H54 (cell line): ENCODE results near the gene IL2RA.

ENCODE experiments used
- DNase-seq: peaks from one replicate; pipeline ENCODE4 v3.0.0; 2011; ENCODE audit warnings: low spot score, mixed read lengths; ENCODE audit not compliant: insufficient read length
- FAIRE-seq: peaks from 3 replicates; lab custom pipeline; 2011; peaks lifted over from hg19 to GRCh38; lab: Jason Lieb, UNC
- POLR2A ChIP-seq: IDR thresholded peaks from 2 replicates; pipeline ENCODE4 v1.6.1; 2011; ENCODE audit warnings: low read depth, mild to moderate bottlenecking, low read length

The IL2RA gene

GRCh38 chr10:6091630-6092029 lies 29.5 kb upstream of the IL2RA start:
- DNase-seq (no peak), FAIRE-seq (no peak)
- no peak for TF ChIP-seq POLR2A

DNA sequence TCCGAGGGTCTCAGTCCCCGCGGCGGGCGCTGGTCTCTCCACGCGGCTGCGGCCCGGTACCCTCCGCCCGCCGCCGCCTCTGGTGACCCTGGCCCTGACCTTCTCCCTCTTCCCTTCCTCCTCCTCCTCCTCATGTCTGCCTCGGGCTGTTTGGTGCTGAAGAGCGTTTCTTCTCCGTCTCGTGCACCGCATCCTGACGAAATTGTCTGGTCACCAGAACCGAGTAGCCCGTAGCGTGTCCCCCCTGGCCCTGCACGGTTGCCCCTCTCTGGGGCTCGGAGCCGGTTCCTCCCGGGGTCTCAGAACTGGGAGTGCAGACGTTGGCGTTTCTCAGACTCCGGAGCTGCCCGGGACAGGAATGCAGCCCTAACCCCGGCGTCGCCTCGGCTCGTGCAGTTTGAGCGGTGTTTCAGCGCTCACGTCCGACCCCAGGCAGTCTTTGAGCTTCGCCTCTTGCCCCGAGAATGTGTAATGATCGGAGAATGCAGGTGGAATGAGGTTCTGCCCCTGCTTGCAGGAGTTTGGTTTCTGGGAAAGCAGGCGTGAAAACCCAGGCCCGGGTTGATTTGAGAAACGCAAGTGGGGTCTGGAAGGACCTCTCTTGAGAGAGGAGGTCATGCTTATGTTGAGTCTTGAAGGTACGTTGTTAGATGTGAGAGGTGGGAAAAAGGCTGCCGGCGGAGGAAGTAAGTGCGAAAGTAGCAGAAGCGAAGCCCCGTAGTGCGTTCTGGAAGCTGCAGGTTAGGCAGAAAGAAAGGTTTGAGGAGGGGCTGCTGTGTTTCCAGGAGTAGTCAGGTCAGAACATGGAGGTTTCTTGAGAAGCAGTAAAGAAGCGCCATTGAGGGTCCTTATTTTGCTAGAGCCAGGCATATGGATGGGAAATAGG lies 27.4 kb upstream of the IL2RA start:
- DNase-seq (peak; percentile 5), FAIRE-seq (no peak)
- no peak for TF ChIP-seq POLR2A

GRCh38 chr10:6088721-6089333 lies 26.7 kb upstream of the IL2RA start, which contains the start of gene RBM17:
Gene RBM17 (plus strand): TSS chr10:6089034. CDS start chr10:6097066, 8,032 bp downstream.
- FAIRE-seq, result peak; percentile 36
- peak; percentile 70 for DNase-seq
- peak; percentile 66 for TF ChIP-seq POLR2A

GRCh38 chr10:6086375-6087233 lies 24.4 kb upstream of the IL2RA start:
- FAIRE-seq (no peak), DNase-seq (peak; percentile 55)
- TF ChIP-seq POLR2A, result no peak

DNA sequence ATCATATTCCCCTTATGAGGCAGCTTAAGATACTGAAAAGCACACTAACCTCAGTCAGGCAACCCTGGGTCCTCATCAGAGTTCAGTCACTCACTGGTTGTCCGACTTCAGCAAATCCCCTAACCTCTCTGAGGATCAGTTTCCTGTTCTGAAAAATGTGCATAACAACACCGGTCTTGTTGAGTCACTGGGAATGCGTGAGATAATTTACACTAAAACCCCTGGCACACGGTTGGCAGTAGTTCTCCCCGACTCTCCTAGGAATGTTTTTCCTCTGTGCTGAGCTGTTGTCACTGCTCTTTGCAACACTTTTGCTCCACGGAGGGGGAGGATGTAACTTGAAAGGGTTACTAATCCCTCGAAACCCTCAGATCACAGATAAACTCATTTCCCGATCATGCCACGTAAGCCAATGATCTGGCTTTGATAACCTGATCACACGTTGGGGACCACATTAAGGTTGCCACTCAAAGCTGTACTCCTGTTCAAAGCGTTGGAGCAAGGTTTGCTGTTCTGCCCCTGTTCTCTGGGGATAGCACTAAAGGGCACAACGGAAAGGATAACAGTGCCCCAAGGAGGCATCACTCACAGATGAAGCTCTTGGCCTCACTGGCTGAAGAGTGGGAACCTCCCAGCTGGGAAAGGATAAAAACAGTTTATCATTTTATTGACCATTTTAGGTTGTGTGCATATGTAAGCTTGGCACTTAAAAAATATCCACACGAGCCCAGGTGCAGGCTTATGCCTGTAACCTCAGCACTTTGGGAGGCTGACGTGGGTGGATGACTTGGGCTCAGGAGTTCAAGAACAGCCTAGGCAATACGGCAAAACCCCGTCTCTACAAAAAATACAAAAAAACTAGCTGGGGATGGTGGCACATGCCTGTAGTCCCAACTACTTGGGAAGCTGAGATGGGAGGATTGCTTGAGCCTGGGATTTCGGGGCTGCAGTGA lies 21.6 kb upstream of the IL2RA start:
- no peak for TF ChIP-seq POLR2A
- FAIRE-seq, result no peak

DNA sequence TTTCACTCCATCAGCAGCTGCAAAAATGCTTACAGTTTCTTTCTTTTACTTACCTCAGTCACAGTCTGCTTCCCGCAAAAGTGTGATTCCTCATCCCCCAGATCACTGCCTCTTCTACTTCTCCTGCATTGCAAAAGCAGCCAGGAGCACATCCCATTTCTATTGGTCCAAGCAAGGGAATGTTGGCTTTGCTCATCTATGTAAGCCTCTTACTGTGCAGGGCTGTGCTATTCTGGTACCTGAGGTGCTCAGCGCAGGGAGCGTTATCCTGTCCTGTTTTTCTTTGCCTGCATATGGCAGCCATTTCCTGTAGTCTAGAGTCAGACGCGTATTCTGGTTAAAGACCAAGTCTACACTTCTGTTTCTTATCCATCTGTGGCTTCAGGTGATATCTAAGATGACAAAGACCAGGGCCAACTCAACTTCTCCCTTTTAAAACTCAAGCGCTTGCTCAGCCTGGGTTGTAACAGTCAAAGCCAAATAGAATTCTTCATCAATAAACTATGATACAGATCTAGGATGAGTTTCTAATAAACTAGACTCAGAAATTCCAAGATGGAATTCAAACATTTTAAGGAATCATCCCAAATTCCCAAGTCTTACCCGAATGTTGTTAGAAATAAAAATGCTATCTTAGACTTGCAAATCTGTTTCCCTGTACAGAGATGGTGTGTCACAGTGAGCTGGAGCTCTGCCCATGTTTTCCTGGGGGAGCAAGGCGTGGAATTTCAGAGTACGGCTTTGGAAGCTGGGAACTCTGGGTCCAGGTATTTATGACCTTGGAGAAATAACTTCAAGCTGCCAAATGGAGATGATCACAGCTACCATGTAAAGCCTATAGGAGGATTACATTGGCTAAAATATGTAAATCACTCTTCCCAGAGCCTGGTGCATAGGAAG lies 20.6 kb upstream of the IL2RA start:
- no peak for DNase-seq
- no peak for FAIRE-seq
- TF ChIP-seq POLR2A, result no peak

More for the DNA sequence above, 21.6 kb upstream of the IL2RA start:
- DNase-seq, result no peak

- FAIRE-seq, result no peak
- TF ChIP-seq POLR2A, result no peak
Observed at GRCh38 chr10:6080417-6080973, 18.3 kb upstream of the IL2RA start.

GRCh38 chr10:6079044-6079443 lies 16.9 kb upstream of the IL2RA start:
- FAIRE-seq (no peak), DNase-seq (no peak)
- TF ChIP-seq POLR2A, result no peak

More at GRCh38 chr10:6080417-6080973, 18.3 kb upstream of the IL2RA start:
- no peak for DNase-seq

DNA sequence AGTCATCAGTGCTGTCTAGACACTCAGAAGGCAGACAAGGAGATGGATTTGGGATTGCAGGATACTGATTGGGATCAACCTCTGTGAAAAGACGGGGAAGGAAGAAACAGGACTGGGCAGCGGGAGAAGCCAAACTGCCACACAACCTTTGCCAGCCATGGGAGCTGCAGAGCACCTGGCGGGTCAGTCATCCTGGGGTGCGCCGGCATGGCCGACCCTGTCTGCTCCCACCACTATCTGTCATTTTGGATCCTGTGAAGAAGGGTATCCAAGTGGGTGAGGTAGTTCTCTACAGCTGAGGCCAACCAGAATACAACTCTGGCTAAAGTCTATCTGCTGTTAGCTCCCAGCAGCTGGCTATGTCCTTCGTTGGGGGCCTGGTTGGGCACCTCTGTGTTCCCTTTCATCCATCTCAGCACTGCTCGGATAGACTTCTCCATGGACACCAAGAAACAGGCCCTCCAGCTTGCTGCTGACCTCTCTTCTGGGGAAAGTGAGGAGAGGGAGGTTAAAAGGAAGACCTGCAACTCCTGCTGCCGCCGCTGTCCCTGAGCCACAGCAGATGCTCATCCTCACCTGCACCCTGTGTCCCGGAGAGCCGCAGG lies 15.0 kb upstream of the IL2RA start:
- FAIRE-seq (no peak), DNase-seq (no peak)
- TF ChIP-seq POLR2A, result no peak

DNA sequence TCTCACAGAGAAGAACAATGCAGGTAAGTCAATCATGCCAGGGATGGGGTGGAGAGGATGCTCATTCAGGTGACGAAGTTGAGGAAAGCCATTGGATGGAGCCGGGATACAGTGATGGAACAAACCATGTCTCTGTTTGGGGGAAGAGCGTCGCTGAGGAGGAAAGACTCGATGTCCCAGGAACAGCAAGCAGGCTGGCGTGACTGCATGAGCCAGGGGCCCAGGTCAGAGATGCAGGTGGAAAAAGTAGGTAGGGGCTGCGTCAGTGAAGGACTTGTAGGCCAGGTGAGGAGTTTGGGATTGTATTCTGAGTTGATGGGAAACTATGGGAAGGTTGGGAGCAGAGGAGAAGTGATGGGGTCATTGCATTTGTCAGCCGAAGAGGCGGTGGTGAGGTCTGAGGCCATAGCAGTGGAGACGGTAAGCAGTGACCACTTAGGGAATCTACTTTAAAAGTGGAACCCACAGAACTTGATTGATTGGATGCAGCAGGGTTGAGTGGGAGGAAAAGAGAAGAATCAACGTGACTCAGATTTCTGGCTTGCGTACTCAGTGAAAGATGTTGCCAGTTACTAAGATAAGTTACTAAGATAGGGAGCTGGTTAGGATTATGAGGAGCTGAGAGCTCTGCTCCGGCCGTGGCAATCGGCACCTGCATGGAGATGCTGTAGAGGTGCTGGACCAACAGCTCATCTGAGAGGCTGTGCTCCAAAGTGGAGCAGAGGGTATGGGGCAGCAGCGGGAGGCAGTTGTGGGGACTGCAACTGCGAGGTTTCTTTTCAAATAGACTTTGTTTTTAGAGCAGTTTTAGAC lies 12.5 kb upstream of the IL2RA start:
- no peak for FAIRE-seq
- TF ChIP-seq POLR2A, result no peak
- peak; percentile 12 for DNase-seq
